HL-60/S4 treated with retinoic acid at 250 ng/mL for 4 days and 3 days (cell line): ENCODE measurements around the gene SIGLEC9.

Source experiments
- in situ Hi-C: fragments of 300-500 bp; cut with MboI; formaldehyde crosslinking; loops from 2 replicates; pipeline ENCODE4 v1.7.0; 2022; ENCODE audit warnings: low sequenced_read_pairs

SIGLEC9 gene

DNA sequence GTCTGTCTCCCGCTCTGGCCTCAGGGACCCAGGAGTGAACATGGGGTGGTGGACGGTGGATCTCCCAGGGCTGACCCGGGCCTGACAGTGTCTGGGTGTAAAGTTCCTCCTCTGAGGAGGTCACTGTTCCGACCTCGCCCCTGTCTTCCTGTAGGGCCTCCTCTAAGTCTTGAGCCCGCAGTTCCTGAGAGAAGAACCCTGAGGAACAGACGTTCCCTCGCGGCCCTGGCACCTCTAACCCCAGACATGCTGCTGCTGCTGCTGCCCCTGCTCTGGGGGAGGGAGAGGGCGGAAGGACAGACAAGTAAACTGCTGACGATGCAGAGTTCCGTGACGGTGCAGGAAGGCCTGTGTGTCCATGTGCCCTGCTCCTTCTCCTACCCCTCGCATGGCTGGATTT lies at the start of gene SIGLEC9:
Gene SIGLEC9 (plus strand): TSS at position 178 of the 400 bp plus-strand sequence. CDS start 69 bp downstream, at position 247.
- in situ Hi-C loops = no loop called here

- in situ Hi-C loops = no loop called here
Observed at GRCh38 chr19:51075998-51076397, 48.7 kb upstream of the SIGLEC9 start.

DNA sequence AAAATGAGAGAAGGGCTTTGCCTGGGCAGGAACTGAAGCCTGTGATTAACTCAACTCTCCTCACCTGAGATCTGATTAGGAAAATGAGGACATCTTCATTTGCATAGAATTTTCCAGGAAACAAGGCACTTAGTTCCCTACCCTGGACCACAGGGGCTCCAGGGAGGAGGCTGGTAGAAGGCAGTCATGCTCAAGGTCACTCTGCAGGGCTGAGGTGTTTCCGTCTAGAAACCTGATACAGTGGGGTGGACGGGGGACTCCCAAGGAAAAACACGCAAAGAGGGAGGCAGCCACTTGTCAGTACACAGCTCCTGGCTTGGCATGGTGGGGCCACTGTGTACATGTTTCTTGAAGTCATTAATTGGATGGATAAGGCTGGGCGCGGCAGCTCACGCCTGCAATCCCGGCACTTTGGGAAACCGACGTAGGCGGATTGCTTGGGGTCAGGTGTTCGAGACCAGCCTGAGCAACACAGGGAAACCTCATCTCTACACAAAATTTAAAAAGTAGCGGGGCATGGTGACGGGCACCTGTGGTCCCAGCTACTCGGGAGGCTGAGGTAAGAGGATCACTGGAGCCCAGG lies 48.0 kb upstream of the SIGLEC9 start:
- in situ Hi-C loops = no loop called here

DNA sequence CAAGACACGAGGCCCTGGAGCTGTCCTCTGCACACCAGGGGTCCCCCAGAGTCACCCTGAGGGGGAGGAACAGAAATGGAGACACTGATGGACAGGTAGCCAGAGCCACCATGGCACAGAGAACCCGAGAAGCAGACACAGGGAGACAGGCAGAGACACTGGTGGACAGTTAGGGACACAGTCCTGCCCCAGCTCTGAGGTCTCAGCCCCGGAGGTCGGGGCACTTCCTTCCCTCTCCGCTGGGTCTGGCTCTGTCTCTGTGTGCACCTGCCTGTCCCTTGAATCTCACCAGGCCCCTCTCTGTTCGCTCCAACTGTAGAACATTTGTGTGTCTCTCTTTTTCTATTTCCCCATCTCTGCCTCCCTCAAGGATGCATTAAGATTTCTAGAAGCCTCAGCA lies 46.6 kb upstream of the SIGLEC9 start:
- in situ Hi-C loops = no loop called here

DNA sequence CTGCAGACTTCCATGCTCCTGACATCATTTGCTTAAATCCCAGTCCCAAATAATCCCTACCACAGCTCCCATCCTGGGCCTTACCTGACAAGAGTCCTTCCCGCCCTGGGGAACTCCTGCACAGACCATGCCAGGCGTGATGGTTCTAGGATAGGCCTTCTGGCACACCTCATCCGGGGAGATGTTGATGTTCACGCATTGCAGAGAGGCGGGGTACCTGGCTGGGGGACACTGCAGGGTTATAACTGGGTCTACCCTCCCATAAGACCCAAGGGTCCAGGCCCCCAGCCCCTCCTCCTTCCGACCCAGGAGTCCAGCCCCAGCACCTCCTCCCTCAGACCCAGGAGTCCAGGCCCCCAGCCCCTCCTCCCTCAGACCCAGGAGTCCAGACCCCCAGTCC lies 46.0 kb upstream of the SIGLEC9 start:
- in situ Hi-C loops = no loop called here

- in situ Hi-C loops = no loop called here
Observed at GRCh38 chr19:51079481-51080110, 45.1 kb upstream of the SIGLEC9 start.

DNA sequence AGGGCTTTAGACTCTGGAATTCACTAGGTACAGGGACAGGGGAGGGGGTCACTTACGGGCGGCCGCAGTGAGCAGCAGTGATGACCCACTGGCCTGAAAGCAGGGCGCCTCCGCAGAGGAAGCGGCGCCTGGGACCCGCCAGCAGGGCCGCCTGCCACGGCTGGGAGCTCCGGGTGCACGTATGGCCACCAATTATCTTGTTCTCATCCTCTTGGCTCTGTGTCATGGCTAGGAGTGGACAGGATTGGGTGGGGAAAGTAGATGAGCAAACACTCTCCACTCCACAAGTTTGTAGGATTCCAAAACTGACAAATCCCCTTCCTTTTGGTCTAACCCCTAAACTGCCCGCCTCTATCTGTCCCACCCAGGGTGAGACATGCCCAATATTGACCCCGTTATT lies 43.2 kb upstream of the SIGLEC9 start:
- in situ Hi-C loops = no loop called here

DNA sequence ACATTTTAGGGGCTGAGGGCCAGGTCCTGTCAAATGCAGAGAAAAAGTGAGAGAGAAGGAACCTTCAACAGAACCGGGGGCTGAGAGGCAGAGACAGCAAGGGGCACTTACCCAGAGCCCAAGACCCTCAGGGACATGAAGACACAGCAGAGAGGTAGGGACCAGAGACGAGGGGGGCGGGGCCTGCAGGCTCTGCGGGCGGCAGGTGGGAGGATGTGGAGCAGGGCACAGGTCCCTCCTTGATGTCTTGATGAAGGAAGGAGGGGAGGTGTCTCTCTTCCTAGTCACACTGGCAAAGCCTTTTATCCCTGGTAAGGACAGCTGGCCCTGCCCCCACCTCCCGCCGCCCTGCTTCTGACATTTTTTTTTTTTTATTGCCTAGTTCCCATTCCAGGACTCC lies 42.1 kb upstream of the SIGLEC9 start, which contains the start of gene KLK14:
Gene KLK14 (minus strand): TSS at position 277 of the 400 bp plus-strand sequence. CDS start 273 bp downstream, at position 4.
- in situ Hi-C loops = no loop called here

DNA sequence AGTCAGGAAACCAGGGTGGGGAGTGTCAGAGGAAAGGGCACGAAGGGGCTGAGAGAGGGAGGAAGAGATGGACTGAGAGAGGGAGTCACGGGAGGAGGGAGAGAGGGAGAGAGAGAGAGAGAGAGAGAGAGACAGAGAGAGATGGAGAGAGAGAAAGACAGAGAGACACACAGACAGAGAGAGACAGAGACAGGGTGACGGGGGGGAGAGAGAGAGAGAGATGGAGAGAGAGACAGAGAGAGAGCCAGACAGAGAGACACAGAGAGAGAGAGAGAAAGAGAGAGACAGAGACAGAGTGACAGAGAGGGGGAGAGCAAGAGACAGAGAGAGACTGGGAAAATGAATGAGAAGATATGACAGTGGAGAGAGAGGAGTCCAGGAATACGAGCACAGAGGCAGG lies 41.5 kb upstream of the SIGLEC9 start:
- in situ Hi-C loops = no loop called here

DNA sequence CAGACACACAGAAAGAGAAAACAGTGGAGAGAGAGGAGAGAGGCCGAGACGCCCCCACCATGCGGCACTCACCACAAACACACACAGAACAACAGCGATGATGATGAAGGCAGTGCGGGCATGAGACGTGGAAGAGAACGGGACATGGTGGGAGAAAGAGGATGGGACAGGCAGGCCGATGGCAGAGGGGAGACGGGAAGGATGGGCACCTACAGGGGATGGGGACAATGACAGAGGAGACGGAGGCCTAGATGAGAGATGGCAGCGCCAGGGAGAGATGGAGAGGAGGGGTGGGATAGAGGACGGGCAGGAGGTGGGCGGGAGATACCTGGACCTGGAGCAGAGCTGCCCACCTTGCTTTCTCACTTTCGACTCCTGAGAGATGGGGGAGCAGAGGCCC lies 40.9 kb upstream of the SIGLEC9 start:
- in situ Hi-C loops = no loop called here

- in situ Hi-C loops = no loop called here
Observed at GRCh38 chr19:51084505-51084904, 40.2 kb upstream of the SIGLEC9 start.

- in situ Hi-C loops = no loop called here
Observed at GRCh38 chr19:51086153-51086850, 38.4 kb upstream of the SIGLEC9 start.

- in situ Hi-C loops = no loop called here
Observed at GRCh38 chr19:51089786-51090185, 34.9 kb upstream of the SIGLEC9 start.

DNA sequence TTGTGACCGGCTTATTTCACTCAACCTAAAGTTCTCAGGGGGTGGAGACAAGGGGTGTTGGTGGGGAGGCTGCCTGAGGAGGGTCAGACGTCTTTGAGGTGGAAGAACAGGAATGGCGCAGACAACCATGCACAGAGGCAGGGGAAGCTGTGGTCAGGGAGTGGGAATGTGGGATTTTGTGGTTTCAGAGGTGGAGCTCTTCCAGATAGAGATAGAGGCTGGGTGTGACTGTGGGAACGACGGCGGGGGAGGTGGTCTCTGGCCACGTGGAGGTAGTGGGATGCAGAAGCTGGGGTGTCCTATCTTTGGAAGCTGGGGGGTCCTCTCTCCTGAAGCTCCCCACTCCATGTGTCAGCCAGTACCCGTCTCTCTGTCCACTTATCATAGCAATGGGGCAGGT lies 34.2 kb upstream of the SIGLEC9 start:
- in situ Hi-C loops = no loop called here

- in situ Hi-C loops = no loop called here
Observed at GRCh38 chr19:51091126-51091525, 33.6 kb upstream of the SIGLEC9 start.

DNA sequence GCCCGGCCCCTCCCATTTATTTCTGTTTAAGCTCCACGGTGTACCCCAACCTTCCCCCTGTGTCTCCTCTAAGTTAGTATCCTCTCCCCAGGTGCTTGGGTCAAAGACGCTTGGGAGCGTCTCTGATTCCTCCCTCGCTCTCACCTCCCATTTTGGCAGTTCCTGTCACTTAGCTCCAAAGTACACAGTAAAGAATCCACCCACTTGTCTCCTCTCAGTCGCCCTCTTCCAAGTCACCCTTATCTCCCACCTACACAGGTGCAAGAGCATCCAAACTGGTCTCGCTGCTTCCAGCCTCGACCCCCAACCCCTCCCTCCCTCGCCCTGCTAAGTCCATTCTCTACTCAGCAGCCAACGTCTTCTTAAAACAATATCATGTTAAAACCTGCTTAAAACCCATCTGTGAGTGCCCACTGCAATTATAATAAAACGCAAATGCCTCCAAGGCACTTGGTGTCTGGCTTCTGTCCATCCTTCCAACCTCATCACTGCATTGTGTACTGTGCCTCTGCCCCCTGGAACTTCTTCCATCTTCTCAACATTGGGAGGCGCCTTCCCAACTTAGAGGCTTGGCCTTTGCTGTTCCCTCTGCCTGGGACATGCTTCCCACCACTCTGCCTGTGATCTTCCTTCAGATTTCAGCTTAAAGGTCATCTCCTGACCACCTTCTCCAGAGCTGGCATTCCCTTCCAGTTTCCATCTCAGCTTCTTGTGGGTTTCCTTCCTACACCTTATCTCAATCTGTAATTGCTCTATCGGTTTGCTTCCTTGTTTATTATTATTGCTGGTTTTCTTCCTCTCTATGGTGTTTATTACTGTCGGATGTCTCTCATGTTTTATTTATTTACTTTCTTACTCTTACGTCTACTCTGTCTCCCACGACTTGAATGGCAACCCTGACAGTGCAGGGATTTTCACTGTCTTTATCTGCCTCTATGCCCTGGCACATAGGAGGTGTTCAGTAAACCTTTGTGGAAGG lies 32.5 kb upstream of the SIGLEC9 start:
- in situ Hi-C loops = no loop called here

DNA sequence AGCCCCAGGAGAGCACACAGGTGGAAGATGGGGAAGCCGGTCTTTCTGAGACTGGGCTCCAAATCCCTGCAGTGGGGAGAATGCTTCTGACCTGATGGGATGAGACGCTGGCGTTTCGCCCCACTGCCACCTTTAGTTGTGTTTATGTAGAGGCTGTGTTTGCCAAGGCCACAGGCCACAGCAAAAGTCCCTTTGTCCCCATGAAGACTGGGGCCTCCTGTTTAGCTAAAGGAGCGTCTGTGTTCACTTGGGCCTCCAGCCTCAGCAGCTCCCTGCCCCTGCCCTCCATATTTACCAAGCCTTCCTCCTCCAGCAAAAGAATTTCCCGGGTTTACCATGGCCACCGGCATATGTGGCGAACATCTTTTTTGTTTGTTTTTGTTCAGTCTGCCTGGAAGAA lies 31.6 kb upstream of the SIGLEC9 start:
- in situ Hi-C loops = no loop called here

GRCh38 chr19:51093510-51094345 lies 31.0 kb upstream of the SIGLEC9 start:
- in situ Hi-C loops = no loop called here

GRCh38 chr19:51094696-51095279 lies 29.9 kb upstream of the SIGLEC9 start:
- in situ Hi-C loops = no loop called here
